Spleen (tissue), 11 donors: ENCODE measurements around the gene PLXNC1. TPM values are rescaled to one million over a fixed set of nuclear protein-coding genes. Genes with fewer than 3 reads are reported as not detected.

Source experiments
- DNase-seq: peaks from one replicate; pipeline ENCODE4 v3.0.0-alpha.2; 2020
- H3K27ac ChIP-seq, 8 donors: fragments of 200-600 bp; sonication (generic) in 7 of 8; 1 replicate in 4 of 8; 2 replicates in 4 of 8; pipeline versions ENCODE4 v1.5.0 to v1.8.0; 2016 to 2021; ENCODE audit warnings: inconsistent platforms in 4 of 8, mild to moderate bottlenecking in 4 of 8, moderate library complexity in 1 of 8
- H3K27me3 ChIP-seq, 7 donors: fragments of 200-600 bp; sonication (generic) in 6 of 7; replicated peaks in 1 of 7; 1 replicate in 4 of 7; 2 replicates in 3 of 7; pipeline versions ENCODE4 v1.5.0 to v1.8.0; 2016 to 2021; ENCODE audit warnings: inconsistent platforms in 3 of 7, mild to moderate bottlenecking in 1 of 7
- H3K36me3 ChIP-seq, 6 donors: fragments of 200-600 bp; sonication (generic) in 5 of 6; 1 replicate in 4 of 6; 2 replicates in 2 of 6; pipeline versions ENCODE4 v1.5.0 to v1.8.0; 2016 to 2021; ENCODE audit warnings: inconsistent platforms in 2 of 6
- H3K4me1 ChIP-seq, 6 donors: fragments of 200-600 bp; sonication (generic) in 5 of 6; 1 replicate in 3 of 6; 2 replicates in 3 of 6; pipeline versions ENCODE4 v1.5.0 to v1.8.0; 2016 to 2021; ENCODE audit warnings: inconsistent platforms in 3 of 6
- H3K4me3 ChIP-seq, 8 donors: fragments of 200-600 bp; sonication (generic) in 7 of 8; 1 replicate in 4 of 8; 2 replicates in 4 of 8; pipeline versions ENCODE4 v1.5.0 to v1.8.0; 2016 to 2021; ENCODE audit warnings: inconsistent platforms in 4 of 8, mild to moderate bottlenecking in 4 of 8, moderate library complexity in 2 of 8
- H3K9me3 ChIP-seq, 8 donors: fragments of 200-600 bp; sonication (generic) in 7 of 8; 1 replicate in 4 of 8; 2 replicates in 4 of 8; pipeline versions ENCODE4 v1.5.0 to v1.8.0; 2016 to 2021; ENCODE audit warnings: inconsistent platforms in 4 of 8
- POLR2A ChIP-seq, 3 donors: fragments of 450-650 bp; IDR thresholded peaks; one replicate each; pipeline ENCODE4 v1.5.1; 2017; ENCODE audit warnings: antibody characterized with exemption in 3 of 3, mild to moderate bottlenecking in 1 of 3
- POLR2AphosphoS5 ChIP-seq, 3 donors: sonication (generic); formaldehyde crosslinking; IDR thresholded peaks; one replicate each; pipeline ENCODE4 v1.5.1; 2017; ENCODE audit warnings: antibody characterized with exemption in 3 of 3
- WGBS, 5 donors: extraction: QIAGEN DNeasy Blood & Tissue Kit in 3 of 5; methylation state at CpG; one replicate each; pipeline versions ENCODE4 v1.1.5 to v1.1.7; 2013 to 2018; 5-methylcytosine and 5-hydroxymethylcytosine counted together
- intact Hi-C: fragments of 100-400 bp; cut with DNase I; formaldehyde crosslinking; loops from one replicate; pipeline ENCODE4 v1.15.0; 2023; ENCODE audit warnings: low total_unique reads
- polyA plus RNA-seq, 3 donors: library from polyadenylated mRNA; stranded (reverse); fragments of 200-250 nt; gene quantifications; one replicate each; pipeline ENCODE4 v1.2.1, GENCODE V29; 2013
- total RNA-seq, 7 donors: library from RNA; depleted of rRNA in 3 of 7; stranded (reverse); fragments of >200 nt in 3 of 7; fragmentation: NEBNext Ultra II Directional in 4 of 7; extraction: Animal tissue kit (Norgen Biotek cat#: 25700) in 4 of 7; gene quantifications; one replicate each; pipeline versions ENCODE4 v1.1.0 to v1.2.1, GENCODE V29; 2016 to 2021
- TF ChIP-seq, protein P1 (sequence below), 11 experiments: fragments of 200-600 bp in 7 of 11; fragments of 450-650 bp in 4 of 11; sonication (generic) in 4 of 11; IDR thresholded peaks in 8 of 11; conservative IDR thresholded peaks in 3 of 11; 1 replicate in 7 of 11; 2 replicates in 4 of 11; pipeline versions ENCODE4 v1.4.0 to v1.8.0; 2016 to 2021; ENCODE audit warnings: antibody characterized with exemption in 11 of 11, inconsistent platforms in 4 of 11, mild to moderate bottlenecking in 1 of 11
- donor health status: healthy with polysubstance abuse.
- donor health status: DM: no; HTN: no; CAD: no; lungs with moderate emphysema.
- donor health status: DM: no; HTN: no; CAD: no.
- donor health status: Bipolar disorder and iron deficiency.
- donor health status: healthy.
- donor health status: DM: no; HTN: no; CAD: no.
- donor health status: DM: yes; HTN: yes; CAD: no.

PLXNC1 gene
- total and polyA plus RNA-seq, 10 donors: 6.8 to 138 (median 69.7) TPM

DNA sequence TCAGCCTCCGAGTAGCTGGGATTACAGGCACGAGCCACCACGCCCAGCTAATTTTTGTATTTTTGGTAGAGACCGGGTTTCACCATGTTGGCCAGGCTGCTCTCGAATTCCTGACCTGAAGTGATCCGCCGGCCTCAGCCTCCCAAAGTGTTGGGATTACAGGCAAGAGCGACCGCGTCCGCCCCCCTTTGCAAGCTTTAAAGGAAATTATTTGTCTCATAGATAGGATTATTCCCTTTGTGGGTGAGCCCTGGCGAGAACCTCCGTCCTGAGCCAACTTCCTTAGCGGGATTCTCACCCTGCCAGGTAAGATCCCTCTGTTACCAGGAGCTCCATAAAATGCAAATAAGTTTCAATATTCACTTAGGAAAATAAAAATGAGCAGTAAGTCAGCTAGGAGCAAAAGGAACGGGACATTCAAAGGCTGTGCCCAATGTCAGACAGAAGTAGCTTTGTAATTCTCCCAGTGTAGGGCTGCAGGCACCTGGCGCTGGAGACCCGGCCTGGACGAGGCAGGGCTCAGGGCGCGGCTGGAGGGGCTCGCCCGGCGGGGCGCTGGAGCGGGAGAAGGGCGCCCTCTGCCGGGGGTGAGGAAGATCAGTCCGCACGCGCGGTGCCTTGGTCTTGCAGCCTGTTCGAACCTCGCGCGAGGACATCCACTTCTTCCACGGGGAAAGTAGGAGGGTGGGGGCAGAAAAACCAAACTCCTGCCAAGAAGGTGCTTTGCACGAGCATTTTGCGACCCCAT, 47.2 kb upstream of the PLXNC1 start:
- intact Hi-C loops: loop anchor here (5.0 to 10.0 kb wide), 4 partner anchors 534 to 1316 kb away; no protein-coding TSS in a partner anchor
- Histone ChIP-seq H3K9me3 (no peaks in the 10 kb centered on the region), H3K4me1 (peaks cover 3 to 25% (median 20%) of the 10 kb centered on the region in 6 donors), H3K36me3 (no peaks in the 10 kb centered on the region), H3K27ac (peak overlapping the region in 1 of 8 donors; percentile 62), H3K4me3 (peak overlapping the region; percentile 53 to 90 (median 64)), H3K27me3 (peaks cover 0 to 29% (median 10%) of the 10 kb centered on the region in 7 donors)
- peak; percentile 94 for DNase-seq
- TF ChIP-seq POLR2A (IDR thresholded peaks at IDR 0.05) (no peak), POLR2AphosphoS5 (IDR thresholded peaks at IDR 0.05) (peak in 2 of 3 donors; percentile 54 to 69)
- TF ChIP-seq, protein P1, sequence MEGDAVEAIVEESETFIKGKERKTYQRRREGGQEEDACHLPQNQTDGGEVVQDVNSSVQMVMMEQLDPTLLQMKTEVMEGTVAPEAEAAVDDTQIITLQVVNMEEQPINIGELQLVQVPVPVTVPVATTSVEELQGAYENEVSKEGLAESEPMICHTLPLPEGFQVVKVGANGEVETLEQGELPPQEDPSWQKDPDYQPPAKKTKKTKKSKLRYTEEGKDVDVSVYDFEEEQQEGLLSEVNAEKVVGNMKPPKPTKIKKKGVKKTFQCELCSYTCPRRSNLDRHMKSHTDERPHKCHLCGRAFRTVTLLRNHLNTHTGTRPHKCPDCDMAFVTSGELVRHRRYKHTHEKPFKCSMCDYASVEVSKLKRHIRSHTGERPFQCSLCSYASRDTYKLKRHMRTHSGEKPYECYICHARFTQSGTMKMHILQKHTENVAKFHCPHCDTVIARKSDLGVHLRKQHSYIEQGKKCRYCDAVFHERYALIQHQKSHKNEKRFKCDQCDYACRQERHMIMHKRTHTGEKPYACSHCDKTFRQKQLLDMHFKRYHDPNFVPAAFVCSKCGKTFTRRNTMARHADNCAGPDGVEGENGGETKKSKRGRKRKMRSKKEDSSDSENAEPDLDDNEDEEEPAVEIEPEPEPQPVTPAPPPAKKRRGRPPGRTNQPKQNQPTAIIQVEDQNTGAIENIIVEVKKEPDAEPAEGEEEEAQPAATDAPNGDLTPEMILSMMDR (IDR thresholded peaks at IDR 0.05 in 8 of 11, conservative IDR thresholded peaks at IDR 0.05 in 3 of 11): peak; percentile 61 to 94 (median 88)
- 22 to 30% (median 27%) methylated on average over 38 of the region's 38 CpGs for WGBS, 5 donors

DNA sequence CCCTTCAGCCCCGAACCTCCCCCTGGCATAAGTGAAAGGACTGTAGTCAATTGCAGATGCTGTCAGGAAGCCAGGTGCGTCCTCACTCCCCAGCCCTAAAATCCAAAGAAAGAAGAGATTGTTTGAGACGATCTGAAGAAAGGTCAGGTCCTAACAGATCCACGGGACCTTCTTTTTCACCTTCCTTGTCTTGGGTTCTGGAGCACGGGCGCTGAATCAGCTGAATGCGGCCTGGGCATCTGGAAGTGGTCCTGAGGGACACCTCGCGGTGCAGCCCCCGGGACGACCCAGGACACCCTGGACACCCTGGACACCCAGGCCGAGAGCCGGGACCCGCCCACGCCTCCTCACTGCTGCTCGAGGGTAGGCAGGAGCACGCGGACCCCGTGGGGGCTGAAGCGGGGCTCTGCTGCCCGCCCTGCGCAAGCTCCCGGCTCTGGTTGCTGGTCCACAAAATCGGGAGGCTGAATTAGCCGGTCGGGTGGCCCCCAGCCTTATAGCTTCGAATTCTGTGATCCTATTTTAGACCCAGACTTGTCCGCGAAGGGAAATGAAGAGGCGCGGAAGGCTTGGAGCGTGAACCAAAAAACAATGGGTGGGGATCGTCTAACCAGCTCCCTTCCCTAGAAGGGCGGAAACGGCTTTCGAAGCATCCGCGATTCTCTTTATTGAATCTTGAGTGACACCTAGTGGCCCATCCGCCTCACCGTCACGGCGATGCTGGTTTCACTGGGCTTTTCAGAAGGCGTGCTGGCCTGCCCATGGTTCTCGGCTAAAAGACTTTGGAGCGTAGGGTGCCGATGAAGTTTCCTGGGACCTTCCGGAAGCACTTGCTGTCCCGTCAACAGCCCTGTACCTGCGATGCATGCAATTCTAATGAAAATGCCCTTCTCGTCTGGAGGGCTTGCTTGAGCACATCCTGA, 46.4 kb upstream of the PLXNC1 start:
- peak in 2 of 3 donors; percentile 49 to 55 for TF ChIP-seq POLR2AphosphoS5 (IDR thresholded peaks at IDR 0.05)
- TF ChIP-seq, protein P1 (IDR thresholded peaks at IDR 0.05 in 8 of 11, conservative IDR thresholded peaks at IDR 0.05 in 3 of 11): peak; percentile 77 to 91 (median 87)
- TF ChIP-seq POLR2A (IDR thresholded peaks at IDR 0.05): no peak
- Histone ChIP-seq H3K27me3 (peaks cover 0 to 35% (median 10%) of the 10 kb centered on the region in 7 donors), H3K27ac (peak overlapping the region in 6 of 8 donors; percentile 7 to 76 (median 52)), H3K36me3 (no peaks in the 10 kb centered on the region), H3K9me3 (no peaks in the 10 kb centered on the region), H3K4me1 (peaks cover 3 to 25% (median 20%) of the 10 kb centered on the region in 6 donors), H3K4me3 (peak overlapping the region; percentile 53 to 90 (median 64))
- 1 to 3% (median 2%) methylated on average over 33 to 50 of the region's 50 CpGs for WGBS, 5 donors
- intact Hi-C loops: loop anchor here (5.0 to 10.0 kb wide), 4 partner anchors 535 to 1317 kb away; no protein-coding TSS in a partner anchor
- DNase-seq: peak; percentile 95

DNA sequence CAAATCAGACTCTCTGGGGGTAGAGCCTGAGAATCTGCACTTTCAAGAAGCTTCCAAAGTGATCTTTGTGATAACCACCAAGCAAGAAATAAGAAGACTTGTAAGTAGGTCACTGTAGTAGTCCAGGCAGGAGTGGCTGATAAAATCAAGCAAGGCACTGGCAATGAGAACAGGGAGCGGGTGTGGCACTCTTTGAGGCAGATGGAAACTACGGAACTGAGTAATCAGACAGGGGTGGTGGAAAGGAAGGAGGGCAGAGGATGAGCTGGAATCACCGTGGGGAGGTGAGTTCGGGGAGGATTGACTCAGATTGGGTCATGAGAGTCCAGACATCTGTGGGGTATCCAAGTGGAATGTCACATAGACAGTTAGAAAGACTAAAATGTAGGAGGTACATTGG, 44.4 kb upstream of the PLXNC1 start:
- Histone ChIP-seq H3K36me3 (no peaks in the 10 kb centered on the region), H3K4me1 (peaks cover 3 to 25% (median 20%) of the 10 kb centered on the region in 6 donors), H3K27me3 (peaks cover 0 to 39% (median 12%) of the 10 kb centered on the region in 7 donors), H3K9me3 (no peaks in the 10 kb centered on the region), H3K4me3 (no peak overlapping the region), H3K27ac (no peak overlapping the region)
- no peak for DNase-seq
- WGBS, 5 donors: 74 to 91% (median 76%) methylated on average over 4 of the region's 4 CpGs
- intact Hi-C loops: loop anchor here (5.0 to 10.0 kb wide), 4 partner anchors 537 to 1319 kb away; no protein-coding TSS in a partner anchor
- TF ChIP-seq POLR2AphosphoS5 (IDR thresholded peaks at IDR 0.05): no peak
- TF ChIP-seq, protein P1 (IDR thresholded peaks at IDR 0.05 in 8 of 11, conservative IDR thresholded peaks at IDR 0.05 in 3 of 11): no peak
- TF ChIP-seq POLR2A (IDR thresholded peaks at IDR 0.05): no peak
